Endothelial cell of umbilical vein (primary cell): ENCODE measurements around the gene GAPDH. TPM values are rescaled to one million over a fixed set of nuclear protein-coding genes. Genes with fewer than 3 reads are reported as not detected.

Source experiments
- BruUV-seq: library from RNA; stranded (reverse); fragments of 400-500 nt; replicated peaks from 2 replicates; lab custom pipeline; 2021; lab: Mats Ljungman, UMichigan
- CTCF ChIA-PET: fragments of 300-600, 350-600 bp; sonication (Branson Sonifier 250); formaldehyde crosslinking; loops from one replicate; lab custom pipeline; 2021; ENCODE audit warnings: antibody characterized with exemption, inconsistent platforms; lab: Charles Lee
- POLR2A ChIA-PET: fragments of 300-600, 350-600 bp; sonication (Branson Sonifier 250); formaldehyde crosslinking; loops from one replicate; lab custom pipeline; 2021; ENCODE audit warnings: antibody characterized with exemption, inconsistent platforms; lab: Charles Lee
- DNase-seq: peaks from one replicate; pipeline ENCODE4 v3.0.0-alpha.2; 2011; ENCODE audit warnings: low read depth, low spot score
- FAIRE-seq: peaks from 2 replicates; lab custom pipeline; 2011; peaks lifted over from hg19 to GRCh38; lab: Jason Lieb, UNC
- H2AFZ ChIP-seq: 2 replicates; pipeline ENCODE4 v1.6.0; 2012; ENCODE audit warnings: low read depth, low read length, control low read depth, inconsistent platforms
- H3K27ac ChIP-seq: 2 replicates; pipeline ENCODE4 v1.5.1; 2011; ENCODE audit warnings: low read depth, mild to moderate bottlenecking, control low read depth, low read length, moderate library complexity; ENCODE audit not compliant: insufficient read depth
- H3K27me3 ChIP-seq, 2 experiments: 2 replicates each; pipeline versions ENCODE4 v1.6.0 to v1.6.1; 2011; ENCODE audit warnings: low read length in 2 of 2, mixed read lengths in 1 of 2; ENCODE audit not compliant: control insufficient read depth in 2 of 2, insufficient read depth in 2 of 2
- H3K36me3 ChIP-seq, 2 experiments: 2 replicates in 1 of 2; 3 replicates in 1 of 2; pipeline ENCODE4 v1.5.1; 2011; ENCODE audit warnings: low read length in 2 of 2, mild to moderate bottlenecking in 1 of 2, moderate library complexity in 1 of 2; ENCODE audit not compliant: control insufficient read depth in 2 of 2, insufficient read depth in 2 of 2; ENCODE audit errors: extremely low read depth in 1 of 2
- H3K4me1 ChIP-seq: 3 replicates; pipeline ENCODE4 v1.5.1; 2011; ENCODE audit warnings: mild to moderate bottlenecking, low read length; ENCODE audit not compliant: control insufficient read depth, insufficient read depth; ENCODE audit errors: extremely low read depth
- H3K4me2 ChIP-seq: 2 replicates; pipeline ENCODE4 v1.6.1; 2011; ENCODE audit warnings: low read length, control low read depth, mixed read lengths; ENCODE audit not compliant: insufficient read depth
- H3K4me3 ChIP-seq, 3 experiments: fragments of 200-600 bp in 1 of 3; sonication (generic), shearing (Covaris generic) in 1 of 3; replicated peaks in 1 of 3; 2 replicates each; pipeline ENCODE4 v1.5.1; 2011 to 2016; ENCODE audit warnings: control low read depth in 3 of 3, low read length in 3 of 3, mild to moderate bottlenecking in 2 of 3, inconsistent platforms in 1 of 3, low read depth in 1 of 3, moderate library complexity in 1 of 3; ENCODE audit not compliant: insufficient read depth in 1 of 3
- H3K79me2 ChIP-seq: 2 replicates; pipeline ENCODE4 v1.6.0; 2012; ENCODE audit warnings: low read length, inconsistent platforms; ENCODE audit not compliant: control insufficient read depth, insufficient read depth
- H3K9ac ChIP-seq: replicated peaks from 2 replicates; pipeline ENCODE3; 2011; ENCODE audit warnings: low read length, control low read depth; ENCODE audit not compliant: insufficient read depth; ENCODE audit errors: extremely low read depth
- H3K9me1 ChIP-seq: replicated peaks from 3 replicates; pipeline ENCODE4 v1.6.0; 2011; ENCODE audit warnings: mild to moderate bottlenecking, low read length; ENCODE audit not compliant: control insufficient read depth, insufficient read depth; ENCODE audit errors: extremely low read depth
- H3K9me3 ChIP-seq: replicated peaks from 2 replicates; pipeline ENCODE4 v1.5.1; 2012; ENCODE audit warnings: low read length, inconsistent platforms; ENCODE audit not compliant: control insufficient read depth, insufficient read depth
- H4K20me1 ChIP-seq: replicated peaks from 2 replicates; pipeline ENCODE3; 2011; ENCODE audit warnings: mild to moderate bottlenecking, low read length; ENCODE audit not compliant: control insufficient read depth, insufficient read depth; ENCODE audit errors: extremely low read depth
- EZH2 ChIP-seq: IDR thresholded peaks from 2 replicates; pipeline ENCODE4 v1.6.1; 2012; ENCODE audit warnings: borderline replicate concordance, low read depth, mild to moderate bottlenecking, moderate library complexity, low read length, inconsistent platforms; ENCODE audit not compliant: severe bottlenecking
- FOS ChIP-seq: IDR thresholded peaks from 2 replicates; pipeline ENCODE4 v1.6.1; 2011; ENCODE audit warnings: mild to moderate bottlenecking, low read length, moderate library complexity, borderline replicate concordance; ENCODE audit not compliant: insufficient read depth
- GATA2 ChIP-seq: IDR thresholded peaks from 2 replicates; pipeline ENCODE4 v1.7.0; 2011; ENCODE audit warnings: low read depth, mild to moderate bottlenecking, moderate library complexity, mixed read lengths, low read length; ENCODE audit not compliant: insufficient read length, insufficient read depth
- JUN ChIP-seq: IDR thresholded peaks from 2 replicates; pipeline ENCODE4 v1.6.1; 2011; ENCODE audit warnings: borderline replicate concordance, low read depth; ENCODE audit not compliant: insufficient read length, insufficient read depth
- MAX ChIP-seq: IDR thresholded peaks from 2 replicates; pipeline ENCODE4 v1.6.1; 2011; ENCODE audit not compliant: insufficient read depth, insufficient read length
- MYC ChIP-seq: IDR thresholded peaks from one replicate; pipeline ENCODE4 v1.6.1; 2011; ENCODE audit warnings: mild to moderate bottlenecking, low read depth, low read length
- POLR2A ChIP-seq: IDR thresholded peaks from 2 replicates; pipeline ENCODE4 v1.6.1; 2012; ENCODE audit warnings: low read depth, mild to moderate bottlenecking, control low read depth, low read length
- POLR2AphosphoS5 ChIP-seq: IDR thresholded peaks from 2 replicates; pipeline ENCODE4 v1.6.1; 2012; ENCODE audit warnings: low read depth, mild to moderate bottlenecking, control low read depth, low read length, moderate library complexity; ENCODE audit not compliant: insufficient read depth
- dilution Hi-C: fragments of 300-500 bp; cut with MboI; formaldehyde crosslinking; loops from one replicate; pipeline ENCODE4 v1.15.0; 2019; ENCODE audit warnings: low sequenced_read_pairs; ENCODE audit not compliant: extremely low pct_ligation_motif_present
- intact Hi-C: fragments of 100-400 bp; cut with micrococcal nuclease; formaldehyde crosslinking; loops from one replicate; pipeline ENCODE4 v1.10.0; 2022
- polyA plus RNA-seq, 4 experiments: library from polyadenylated mRNA; depleted of rRNA in 3 of 4; stranded (reverse) in 3 of 4; unstranded in 1 of 4; fragments of >200 nt; gene quantifications; 2 replicates each; pipeline versions ENCODE4 v1.2.1 to v1.2.3, GENCODE V29; 2011 to 2012; ENCODE audit warnings: missing spikeins in 1 of 4
- total RNA-seq: library from RNA; stranded (reverse); gene quantifications from 2 replicates; pipeline ENCODE4 v1.2.3, GENCODE V29; 2021
- TF ChIP-seq, protein P1 (sequence below), 2 donors: IDR thresholded peaks; 1 replicate in 1 of 2; 2 replicates in 1 of 2; pipeline ENCODE4 v1.5.1; 2011; ENCODE audit warnings: low read length in 2 of 2, mild to moderate bottlenecking in 2 of 2, moderate library complexity in 2 of 2, control low read depth in 1 of 2, inconsistent platforms in 1 of 2, low read depth in 1 of 2; ENCODE audit not compliant: insufficient read depth in 1 of 2; ENCODE audit errors: extremely low read depth in 1 of 2

GAPDH gene
- total and polyA plus RNA-seq, 2 donors (not counting 3 experiments of a cell fraction or from before 2014, with no cell fraction given) = 4,648 to 8,748 TPM

DNA sequence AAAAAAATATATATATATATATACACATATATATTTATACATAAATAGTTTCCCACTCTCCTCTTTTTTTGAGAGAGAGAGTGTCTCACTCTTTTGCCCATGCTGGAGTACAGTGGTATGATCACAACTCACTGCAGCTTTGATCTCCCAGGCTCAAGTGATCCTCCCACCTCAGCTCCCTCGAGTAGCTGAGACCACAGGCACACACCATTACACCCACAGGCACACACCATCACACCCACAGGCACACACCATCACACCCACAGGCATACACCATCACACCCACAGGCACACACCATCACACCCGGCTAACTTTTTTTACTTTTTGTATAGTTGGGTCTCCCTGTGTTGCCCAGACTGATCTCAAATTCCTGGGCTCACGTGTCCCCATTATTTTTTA lies 14.1 kb upstream of the GAPDH start:
- Histone ChIP-seq H3K9me1 (no peaks in the 10 kb centered on the region), H3K27ac (no peak overlapping the region), H3K27me3 (no peaks in the 10 kb centered on the region), H4K20me1 (no peaks in the 10 kb centered on the region), H3K9me3 (no peaks in the 10 kb centered on the region), H3K4me3 (no peak overlapping the region), H3K9ac (no peak overlapping the region), H2AFZ (no peak overlapping the region), H3K79me2 (no peaks in the 10 kb centered on the region), H3K4me2 (no peak overlapping the region), H3K4me1 (no peaks in the 10 kb centered on the region), H3K36me3 (peaks cover 34 to 39% of the 10 kb centered on the region in 2 experiments)
- intact Hi-C loops = no loop called here
- ChIA-PET CTCF (interaction anchor here (1.0 to 1.3 kb wide), 3 partner anchors 12 to 50 kb away, joined by 3 read pairs; no protein-coding TSS in a partner anchor), POLR2A (no interaction called here)
- no peak for TF ChIP-seq POLR2AphosphoS5
- TF ChIP-seq JUN = no peak
- TF ChIP-seq EZH2 = no peak
- TF ChIP-seq GATA2 = no peak
- TF ChIP-seq, protein P1, sequence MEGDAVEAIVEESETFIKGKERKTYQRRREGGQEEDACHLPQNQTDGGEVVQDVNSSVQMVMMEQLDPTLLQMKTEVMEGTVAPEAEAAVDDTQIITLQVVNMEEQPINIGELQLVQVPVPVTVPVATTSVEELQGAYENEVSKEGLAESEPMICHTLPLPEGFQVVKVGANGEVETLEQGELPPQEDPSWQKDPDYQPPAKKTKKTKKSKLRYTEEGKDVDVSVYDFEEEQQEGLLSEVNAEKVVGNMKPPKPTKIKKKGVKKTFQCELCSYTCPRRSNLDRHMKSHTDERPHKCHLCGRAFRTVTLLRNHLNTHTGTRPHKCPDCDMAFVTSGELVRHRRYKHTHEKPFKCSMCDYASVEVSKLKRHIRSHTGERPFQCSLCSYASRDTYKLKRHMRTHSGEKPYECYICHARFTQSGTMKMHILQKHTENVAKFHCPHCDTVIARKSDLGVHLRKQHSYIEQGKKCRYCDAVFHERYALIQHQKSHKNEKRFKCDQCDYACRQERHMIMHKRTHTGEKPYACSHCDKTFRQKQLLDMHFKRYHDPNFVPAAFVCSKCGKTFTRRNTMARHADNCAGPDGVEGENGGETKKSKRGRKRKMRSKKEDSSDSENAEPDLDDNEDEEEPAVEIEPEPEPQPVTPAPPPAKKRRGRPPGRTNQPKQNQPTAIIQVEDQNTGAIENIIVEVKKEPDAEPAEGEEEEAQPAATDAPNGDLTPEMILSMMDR (IDR thresholded peaks at IDR 0.05; ENCODE audit: extremely low read depth in 1 of 2, insufficient read depth in 1 of 2, low read depth in 1 of 2, low read length in 2 of 2) = no peak
- no peak for TF ChIP-seq MYC
- TF ChIP-seq MAX = no peak
- no peak for TF ChIP-seq POLR2A
- TF ChIP-seq FOS = no peak
- no TSS peak for BruUV-seq
- dilution Hi-C loops = no loop called here
- FAIRE-seq (no peak), DNase-seq (no peak)
